ENCODE measurements around the gene CA9.

- TF ChIP-seq CTCF (IDR thresholded peaks at IDR 0.05; ENCODE audit: insufficient read depth, low read depth, low read length) (no peak), EZH2 (IDR thresholded peaks at IDR 0.05; ENCODE audit: insufficient read depth, low read length) (no peak)
Measured at GRCh38 chr9:35646153-35646532, 27.6 kb upstream of the CA9 start.

All from astrocyte (in vitro differentiated cells and primary cell).